Right ventricle myocardium inferior (tissue), 1 donor: Measurements from ENCODE around the gene STK16. TPM values are rescaled to one million over a fixed set of nuclear protein-coding genes. Genes with fewer than 3 reads are reported as not detected.
A peak's percentile ranks its signal among the peaks of the same experiment; 100 is the strongest.

Experiments used
- ATAC-seq: fragments of 200-7000 bp; cut with Tn5 transposase; one replicate; pipeline ENCODE4 v1.9.1; 2020; ENCODE audit warnings: mild to moderate bottlenecking, moderate library complexity
- DNase-seq: peaks from one replicate; pipeline ENCODE4 v3.0.0; 2021; ENCODE audit errors: missing footprints
- intact Hi-C: fragments of 100-400 bp; cut with DNase I; formaldehyde crosslinking; loops from one replicate; pipeline ENCODE4 v1.11.0; 2022
- total RNA-seq: library from RNA; stranded (reverse); fragmentation: NEBNext Ultra II Directional; extraction: Animal tissue kit (Norgen Biotek cat#: 25700); gene quantifications from one replicate; pipeline ENCODE4 v1.2.1, GENCODE V29; 2021
- donor health status: DM: no; HTN: yes; CAD: no; lungs with severe emphysema.

STK16 gene
- total RNA-seq, 1 donor from 2014 or later, result 17.1 TPM

GRCh38 chr2:219210196-219210885 lies 34.9 kb upstream of the STK16 start:
- DNase-seq, result no peak
- intact Hi-C loops, result no loop called here
- ATAC-seq, result no peak

GRCh38 chr2:219210886-219211362 lies 34.4 kb upstream of the STK16 start:
- intact Hi-C loops, result no loop called here
- no peak for ATAC-seq
- DNase-seq, result no peak

GRCh38 chr2:219213026-219213415 lies 32.3 kb upstream of the STK16 start:
- ATAC-seq (no peak), DNase-seq (no peak)
- intact Hi-C loops, result no loop called here

GRCh38 chr2:219213486-219214071 lies 31.7 kb upstream of the STK16 start:
- intact Hi-C loops, result no loop called here
- ATAC-seq (no peak), DNase-seq (no peak)

GRCh38 chr2:219214141-219214540 lies 31.1 kb upstream of the STK16 start:
- no peak for ATAC-seq
- intact Hi-C loops, result no loop called here
- DNase-seq, result no peak

- no peak for DNase-seq
- ATAC-seq, result no peak
- intact Hi-C loops, result no loop called here
These were observed 30.5 kb upstream of the STK16 start for GRCh38 chr2:219214786-219215185.

- DNase-seq, result no peak
- intact Hi-C loops, result no loop called here
These were observed 29.3 kb upstream of the STK16 start for GRCh38 chr2:219215871-219216534.

GRCh38 chr2:219216535-219216915 lies 28.8 kb upstream of the STK16 start:
- intact Hi-C loops, result no loop called here
- no peak for ATAC-seq

More at GRCh38 chr2:219215871-219216534, 29.3 kb upstream of the STK16 start:
- ATAC-seq, result no peak

GRCh38 chr2:219218217-219218731 lies 27.0 kb upstream of the STK16 start:
- DNase-seq, result peak; percentile 85
- ATAC-seq, result peak; percentile 36
- intact Hi-C loops, result no loop called here

More at GRCh38 chr2:219216535-219216915, 28.8 kb upstream of the STK16 start:
- no peak for DNase-seq

GRCh38 chr2:219218732-219219701 lies 26.3 kb upstream of the STK16 start, which contains the start of gene ABCB6:
Gene ABCB6, minus strand, starts transcription at chr2:219218958. Its CDS starts 285 bp downstream, at chr2:219218673.
- DNase-seq (peak; percentile 97), ATAC-seq (peak; percentile 93)
- intact Hi-C loops, result no loop called here

- no peak for ATAC-seq
- intact Hi-C loops, result no loop called here
- DNase-seq, result no peak
These were observed 25.3 kb upstream of the STK16 start for GRCh38 chr2:219219784-219220532.

GRCh38 chr2:219220652-219221402 lies 24.5 kb upstream of the STK16 start:
- DNase-seq (no peak), ATAC-seq (no peak)
- intact Hi-C loops, result no loop called here

GRCh38 chr2:219221957-219222518 lies 23.2 kb upstream of the STK16 start:
- DNase-seq, result no peak
- intact Hi-C loops, result no loop called here
- ATAC-seq, result no peak

GRCh38 chr2:219223831-219224610 lies 21.3 kb upstream of the STK16 start:
- DNase-seq (no peak), ATAC-seq (no peak)
- intact Hi-C loops, result no loop called here

GRCh38 chr2:219225350-219225749 lies 19.9 kb upstream of the STK16 start:
- intact Hi-C loops, result loop anchor here (5.0 kb wide), 1 partner anchor 52 kb away; the partner anchor contains the start of gene DNAJB2
- ATAC-seq (no peak), DNase-seq (no peak)
